GM12878 (cell line): ENCODE data around the gene CACYBP. TPM values are rescaled to one million over a fixed set of nuclear protein-coding genes. Genes with fewer than 3 reads are reported as not detected.

ENCODE experiments used
- ATAC-seq: fragments of 200-7000 bp; cut with Tn5 transposase; 3 replicates; pipeline ENCODE4 v1.9.1; 2020; ENCODE audit warnings: mild to moderate bottlenecking, moderate library complexity
- BruUV-seq: library from RNA; stranded (reverse); fragments of 400-500 nt; replicated peaks from 2 replicates; lab custom pipeline; 2021; lab: Mats Ljungman, UMichigan
- CTCF ChIA-PET: fragments of 300-600 bp; sonication (Branson Sonifier 250); formaldehyde crosslinking; extraction: SDS; loops from one replicate; lab custom pipeline; 2021; ENCODE audit warnings: inconsistent platforms; lab: Yijun Ruan, JAX
- POLR2A ChIA-PET: fragments of 350-600 bp; formaldehyde crosslinking; extraction: SDS; loops from one replicate; lab custom pipeline; 2021; ENCODE audit warnings: inconsistent platforms; lab: Charles Lee
- RAD21 ChIA-PET: fragments of 300-600 bp; sonication (Branson Sonifier 250); formaldehyde crosslinking; loops from one replicate; lab custom pipeline; 2023; ENCODE audit warnings: antibody characterized with exemption; ENCODE audit not compliant: unreplicated experiment; lab: Charles Lee
- SMC1A ChIA-PET: fragments of 300-600 bp; sonication (Branson Sonifier 250); formaldehyde crosslinking; loops from one replicate; lab custom pipeline; 2023; ENCODE audit not compliant: unreplicated experiment, uncharacterized antibody; lab: Charles Lee
- DNase-seq: peaks from one replicate; pipeline ENCODE4 v3.0.0-alpha.2; 2011; ENCODE audit warnings: low read depth, low spot score
- FAIRE-seq: peaks from 3 replicates; lab custom pipeline; 2011; peaks lifted over from hg19 to GRCh38; lab: Jason Lieb, UNC
- H2AFZ ChIP-seq: 2 replicates; pipeline ENCODE4 v1.6.0; 2011; ENCODE audit warnings: low read depth, low read length, control low read depth; ENCODE audit not compliant: control insufficient read depth
- H3K27ac ChIP-seq: 2 replicates; pipeline ENCODE4 v1.5.1; 2011; ENCODE audit warnings: control low read depth; ENCODE audit not compliant: control insufficient read depth, insufficient read depth
- H3K27me3 ChIP-seq, 2 experiments: replicated peaks in 1 of 2; 2 replicates each; pipeline versions ENCODE4 v1.6.0 to v1.6.1; 2011; ENCODE audit warnings: low read length in 1 of 2; ENCODE audit not compliant: control insufficient read depth in 2 of 2, insufficient read depth in 2 of 2
- H3K36me3 ChIP-seq, 2 experiments: 2 replicates each; pipeline ENCODE4 v1.5.1; 2011; ENCODE audit warnings: low read length in 1 of 2; ENCODE audit not compliant: control insufficient read depth in 2 of 2, insufficient read depth in 2 of 2
- H3K4me1 ChIP-seq: 2 replicates; pipeline ENCODE4 v1.6.1; 2011; ENCODE audit warnings: mild to moderate bottlenecking, low read length, moderate library complexity, mixed read lengths; ENCODE audit not compliant: control insufficient read depth, insufficient read depth
- H3K4me2 ChIP-seq: 2 replicates; pipeline ENCODE4 v1.6.0; 2011; ENCODE audit warnings: control low read depth; ENCODE audit not compliant: control insufficient read depth, insufficient read depth
- H3K4me3 ChIP-seq: fragments of 200-600 bp; sonication (generic); 2 replicates; pipeline ENCODE4 v1.5.1; 2016
- H3K79me2 ChIP-seq: 2 replicates; pipeline ENCODE4 v1.6.0; 2011; ENCODE audit warnings: low read length; ENCODE audit not compliant: control insufficient read depth, insufficient read depth
- H3K9ac ChIP-seq: 2 replicates; pipeline ENCODE4 v1.8.0; 2011; ENCODE audit warnings: low read length, control low read depth, mixed read lengths; ENCODE audit not compliant: control insufficient read depth, insufficient read depth
- H3K9me3 ChIP-seq: replicated peaks from 3 replicates; pipeline ENCODE4 v1.5.1; 2011; ENCODE audit warnings: mild to moderate bottlenecking, low read length; ENCODE audit not compliant: control insufficient read depth, insufficient read depth
- H4K20me1 ChIP-seq: 2 replicates; pipeline ENCODE4 v1.6.0; 2011; ENCODE audit not compliant: control insufficient read depth, insufficient read depth
- CBX5 ChIP-seq: sonication (generic); IDR thresholded peaks from 2 replicates; pipeline ENCODE4 v1.6.1; 2016; ENCODE audit warnings: low read depth, moderate library complexity, mild to moderate bottlenecking, inconsistent platforms
- DPF2 ChIP-seq: fragments of 450-650 bp; IDR thresholded peaks from 2 replicates; pipeline ENCODE4 v1.6.1; 2017; ENCODE audit warnings: mild to moderate bottlenecking
- EGR1 ChIP-seq, 2 experiments: IDR thresholded peaks; 1 replicate in 1 of 2; 2 replicates in 1 of 2; pipeline ENCODE4 v1.6.1; 2011 to 2012; ENCODE audit warnings: low read depth in 2 of 2, low read length in 2 of 2, borderline replicate concordance in 1 of 2, mild to moderate bottlenecking in 1 of 2, moderate library complexity in 1 of 2
- KDM1A ChIP-seq: fragments of 200-600 bp; sonication (generic); IDR thresholded peaks from 2 replicates; pipeline ENCODE4 v1.6.1; 2016; ENCODE audit warnings: borderline replicate concordance
- MAX ChIP-seq: IDR thresholded peaks from 2 replicates; pipeline ENCODE4 v1.6.1; 2012; ENCODE audit warnings: low read depth, low read length, improper control_type of control experiment
- MEF2A ChIP-seq: IDR thresholded peaks from 2 replicates; pipeline ENCODE4 v1.6.1; 2011; ENCODE audit warnings: low read depth, mild to moderate bottlenecking, low read length, moderate library complexity; ENCODE audit not compliant: insufficient read depth
- MEF2B ChIP-seq: fragments of 450-650 bp; IDR thresholded peaks from 2 replicates; pipeline ENCODE4 v1.6.1; 2018; ENCODE audit warnings: mild to moderate bottlenecking, moderate library complexity; ENCODE audit not compliant: partially characterized antibody, poor library complexity, severe bottlenecking
- MTA2 ChIP-seq: fragments of 450-650 bp; IDR thresholded peaks from 2 replicates; pipeline ENCODE4 v1.6.1; 2016; ENCODE audit warnings: low read depth, mild to moderate bottlenecking, moderate library complexity
- NR2C1 ChIP-seq: fragments of 450-650 bp; IDR thresholded peaks from 2 replicates; pipeline ENCODE4 v1.6.1; 2017; ENCODE audit warnings: antibody characterized with exemption, mild to moderate bottlenecking, moderate library complexity
- PAX5 ChIP-seq: IDR thresholded peaks from 2 replicates; pipeline ENCODE4 v1.6.1; 2011; ENCODE audit warnings: low read depth, low read length, borderline replicate concordance
- PML ChIP-seq: IDR thresholded peaks from 2 replicates; pipeline ENCODE4 v1.6.1; 2012; ENCODE audit warnings: low read length, inconsistent platforms
- RAD21 ChIP-seq: IDR thresholded peaks from 2 replicates; pipeline ENCODE4 v1.6.1; 2011; ENCODE audit warnings: mild to moderate bottlenecking, low read depth, low read length, moderate library complexity; ENCODE audit not compliant: insufficient read depth
- TCF3 ChIP-seq: IDR thresholded peaks from 2 replicates; pipeline ENCODE4 v1.6.1; 2012; ENCODE audit warnings: low read depth, mild to moderate bottlenecking, low read length, borderline replicate concordance; ENCODE audit not compliant: insufficient read depth
- USF2 ChIP-seq: IDR thresholded peaks from 2 replicates; pipeline ENCODE4 v1.6.1; 2011; ENCODE audit warnings: low read depth, low read length, improper control_type of control experiment, borderline replicate concordance
- ZNF207 ChIP-seq: fragments of 450-650 bp; IDR thresholded peaks from 2 replicates; pipeline ENCODE4 v1.6.1; 2014; ENCODE audit warnings: antibody characterized with exemption, mild to moderate bottlenecking, borderline replicate concordance
- ZNF274 ChIP-seq: IDR thresholded peaks from one replicate; pipeline ENCODE4 v1.8.0; 2011; ENCODE audit not compliant: insufficient read length, insufficient read depth
- in situ Hi-C: fragments of 300-500 bp; cut with MboI; formaldehyde crosslinking; loops from 9 replicates; pipeline ENCODE4 v1.14.3; 2018; ENCODE audit warnings: mixed read lengths
- intact Hi-C: fragments of 100-400 bp; cut with micrococcal nuclease; formaldehyde crosslinking; loops from one replicate; pipeline ENCODE4 v1.14.2; 2022; ENCODE audit not compliant: unreplicated experiment
- polyA plus RNA-seq, 11 experiments: library from polyadenylated mRNA; depleted of rRNA in 4 of 11; unstranded in 6 of 11; stranded (reverse) in 5 of 11; fragments of >200 nt; fragmentation: Nextera tagmentation in 4 of 11; fragmentation: Illumina TruSeq in 1 of 11; extraction: Ambion mirVana in 4 of 11; extraction: Trizol in 1 of 11; gene quantifications; 1 replicate in 1 of 11; 2 replicates in 10 of 11; pipeline versions ENCODE4 v1.2.1 to v1.2.3, GENCODE V29; 2011 to 2016; ENCODE audit warnings: inconsistent platforms in 2 of 11, missing spikeins in 2 of 11, low read depth in 1 of 11
- total RNA-seq, 4 experiments: library from RNA; depleted of rRNA in 3 of 4; stranded (reverse); fragments of >200 nt in 3 of 4; fragmentation: Illumina TruSeq in 1 of 4; extraction: Trizol in 1 of 4; gene quantifications; 2 replicates each; pipeline versions ENCODE4 v1.2.1 to v1.2.3, GENCODE V29; 2013 to 2021
- TF ChIP-seq, protein P1 (sequence below): fragments of 450-650 bp; IDR thresholded peaks from 2 replicates; pipeline ENCODE4 v1.6.1; 2017; ENCODE audit warnings: low read depth, mild to moderate bottlenecking, moderate library complexity
- TF ChIP-seq, protein P2 (sequence below), 3 experiments: IDR thresholded peaks in 2 of 3; conservative IDR thresholded peaks in 1 of 3; 2 replicates each; pipeline ENCODE4 v1.5.1; 2011; ENCODE audit warnings: low read depth in 3 of 3, low read length in 3 of 3, mild to moderate bottlenecking in 3 of 3, control low read depth in 2 of 3, moderate library complexity in 2 of 3, inconsistent platforms in 1 of 3, mixed read lengths in 1 of 3; ENCODE audit not compliant: control insufficient read depth in 2 of 3, insufficient read depth in 1 of 3; ENCODE audit errors: extremely low read depth in 1 of 3

The CACYBP gene
- total and polyA plus RNA-seq, 10 of the 15 experiments (the other 5 are each of a cell fraction or from before 2014, with no cell fraction given), result 77.7 to 488 (median 218) TPM

GRCh38 chr1:174982971-174983689, 16.6 kb upstream of the CACYBP start:
- H3K9me3 ChIP-seq, result peaks cover 9% of the 10 kb centered on the region
- no peaks in the 10 kb centered on the region for H4K20me1 ChIP-seq
- H3K79me2 ChIP-seq, result no peaks in the 10 kb centered on the region
- no peak for ATAC-seq
- H3K27ac ChIP-seq, result no peak overlapping the region
- ChIA-PET POLR2A (no interaction called here), SMC1A (interaction anchor here (0.6 to 10.8 kb wide), 33 partner anchors 13 to 235 kb away, joined by 3 to 89 read pairs (median 4); partner anchors contain the start of gene CACYBP), CTCF (interaction anchor here (0.6 to 6.4 kb wide), 42 partner anchors 8 to 721 kb away, joined by 3 to 54 read pairs (median 4); partner anchors contain the start of genes CACYBP and MRPS14), RAD21 (interaction anchor here (0.5 to 2.5 kb wide), 19 partner anchors 12 to 721 kb away, joined by 3 to 14 read pairs (median 3); no protein-coding TSS in a partner anchor)
- BruUV-seq, result no TSS peak
- in situ Hi-C loops (no loop called here), intact Hi-C loops (loop anchor here (1.0 kb wide), 1 partner anchor 213 kb away; no protein-coding TSS in a partner anchor)
- no peak for DNase-seq
- no peak overlapping the region for H3K4me3 ChIP-seq
- no peak overlapping the region for H2AFZ ChIP-seq
- no peaks in the 10 kb centered on the region for H3K27me3 ChIP-seq
- no peak overlapping the region for H3K9ac ChIP-seq
- H3K4me2 ChIP-seq, result no peak overlapping the region
- no peak for FAIRE-seq
- peaks cover 3 to 18% of the 10 kb centered on the region in 2 experiments for H3K36me3 ChIP-seq
- H3K4me1 ChIP-seq, result no peaks in the 10 kb centered on the region
- TF ChIP-seq EGR1 (IDR thresholded peaks at IDR 0.05; ENCODE audit: borderline replicate concordance in 1 of 2, low read depth in 2 of 2, low read length in 2 of 2) (no peak), NR2C1 (no peak), RAD21 (peak; percentile 58), MTA2 (no peak), KDM1A (no peak), USF2 (no peak), MEF2B (no peak), ZNF274 (no peak), ZNF207 (no peak), MAX (no peak), CBX5 (no peak), DPF2 (no peak), MEF2A (no peak), PAX5 (no peak), PML (no peak), TCF3 (no peak)
- TF ChIP-seq, protein P1, sequence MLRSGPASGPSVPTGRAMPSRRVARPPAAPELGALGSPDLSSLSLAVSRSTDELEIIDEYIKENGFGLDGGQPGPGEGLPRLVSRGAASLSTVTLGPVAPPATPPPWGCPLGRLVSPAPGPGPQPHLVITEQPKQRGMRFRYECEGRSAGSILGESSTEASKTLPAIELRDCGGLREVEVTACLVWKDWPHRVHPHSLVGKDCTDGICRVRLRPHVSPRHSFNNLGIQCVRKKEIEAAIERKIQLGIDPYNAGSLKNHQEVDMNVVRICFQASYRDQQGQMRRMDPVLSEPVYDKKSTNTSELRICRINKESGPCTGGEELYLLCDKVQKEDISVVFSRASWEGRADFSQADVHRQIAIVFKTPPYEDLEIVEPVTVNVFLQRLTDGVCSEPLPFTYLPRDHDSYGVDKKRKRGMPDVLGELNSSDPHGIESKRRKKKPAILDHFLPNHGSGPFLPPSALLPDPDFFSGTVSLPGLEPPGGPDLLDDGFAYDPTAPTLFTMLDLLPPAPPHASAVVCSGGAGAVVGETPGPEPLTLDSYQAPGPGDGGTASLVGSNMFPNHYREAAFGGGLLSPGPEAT, result no peak
- TF ChIP-seq, protein P2, sequence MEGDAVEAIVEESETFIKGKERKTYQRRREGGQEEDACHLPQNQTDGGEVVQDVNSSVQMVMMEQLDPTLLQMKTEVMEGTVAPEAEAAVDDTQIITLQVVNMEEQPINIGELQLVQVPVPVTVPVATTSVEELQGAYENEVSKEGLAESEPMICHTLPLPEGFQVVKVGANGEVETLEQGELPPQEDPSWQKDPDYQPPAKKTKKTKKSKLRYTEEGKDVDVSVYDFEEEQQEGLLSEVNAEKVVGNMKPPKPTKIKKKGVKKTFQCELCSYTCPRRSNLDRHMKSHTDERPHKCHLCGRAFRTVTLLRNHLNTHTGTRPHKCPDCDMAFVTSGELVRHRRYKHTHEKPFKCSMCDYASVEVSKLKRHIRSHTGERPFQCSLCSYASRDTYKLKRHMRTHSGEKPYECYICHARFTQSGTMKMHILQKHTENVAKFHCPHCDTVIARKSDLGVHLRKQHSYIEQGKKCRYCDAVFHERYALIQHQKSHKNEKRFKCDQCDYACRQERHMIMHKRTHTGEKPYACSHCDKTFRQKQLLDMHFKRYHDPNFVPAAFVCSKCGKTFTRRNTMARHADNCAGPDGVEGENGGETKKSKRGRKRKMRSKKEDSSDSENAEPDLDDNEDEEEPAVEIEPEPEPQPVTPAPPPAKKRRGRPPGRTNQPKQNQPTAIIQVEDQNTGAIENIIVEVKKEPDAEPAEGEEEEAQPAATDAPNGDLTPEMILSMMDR (IDR thresholded peaks at IDR 0.05 in 2 of 3, conservative IDR thresholded peaks at IDR 0.05 in 1 of 3; ENCODE audit: control insufficient read depth in 2 of 3, extremely low read depth in 1 of 3, insufficient read depth in 1 of 3, low read depth in 3 of 3, low read length in 3 of 3), result peak; percentile 44 to 49 (median 49); a peak in 5 of 6 replicates
